Heart right ventricle (tissue), 16 donors: ENCODE measurements around the gene NPPB. TPM values are rescaled to one million over a fixed set of nuclear protein-coding genes. Genes with fewer than 3 reads are reported as not detected.

Experiments
- ATAC-seq, 8 donors: fragments of 200-7000 bp; cut with Tn5 transposase; one replicate each; pipeline ENCODE4 v1.9.1; 2020; ENCODE audit warnings: mild to moderate bottlenecking in 8 of 8, moderate library complexity in 8 of 8, moderate number of reproducible peaks in 1 of 8
- DNase-seq, 2 donors: peaks; one replicate each; pipeline ENCODE4 v3.0.0-alpha.2; 2020
- H3K27ac ChIP-seq, 10 donors: fragments of 200-600 bp; sonication (generic) in 2 of 10; one replicate each; pipeline versions ENCODE4 v1.5.0 to v1.8.0; 2020 to 2022; ENCODE audit warnings: mild to moderate bottlenecking in 3 of 10
- H3K27me3 ChIP-seq, 7 donors: fragments of 200-600 bp; one replicate each; pipeline ENCODE4 v1.8.0; 2021 to 2022; ENCODE audit warnings: mild to moderate bottlenecking in 2 of 7
- H3K36me3 ChIP-seq, 9 donors: fragments of 200-600 bp; sonication (generic) in 1 of 9; one replicate each; pipeline versions ENCODE4 v1.5.0 to v1.8.0; 2020 to 2022; ENCODE audit warnings: mild to moderate bottlenecking in 2 of 9
- H3K4me1 ChIP-seq, 9 donors: fragments of 200-600 bp; sonication (generic) in 1 of 9; one replicate each; pipeline versions ENCODE4 v1.5.0 to v1.8.0; 2020 to 2022; ENCODE audit warnings: mild to moderate bottlenecking in 4 of 9
- H3K4me3 ChIP-seq, 10 donors: fragments of 200-600 bp; sonication (generic) in 2 of 10; one replicate each; pipeline versions ENCODE4 v1.5.0 to v1.8.0; 2020 to 2022; ENCODE audit warnings: mild to moderate bottlenecking in 7 of 10, moderate library complexity in 2 of 10
- H3K9me3 ChIP-seq, 11 donors: fragments of 200-600 bp in 10 of 11; sonication (generic) in 2 of 11; one replicate each; pipeline versions ENCODE4 v1.5.0 to v1.8.0; 2013 to 2022; ENCODE audit warnings: mild to moderate bottlenecking in 2 of 11, control low read depth in 1 of 11, moderate library complexity in 1 of 11
- WGBS, 2 donors: extraction: QIAGEN DNeasy Blood & Tissue Kit; methylation state at CpG; one replicate each; pipeline ENCODE4 v1.1.7; 2013; ENCODE audit warnings: inconsistent platforms in 1 of 2; 5-methylcytosine and 5-hydroxymethylcytosine counted together
- intact Hi-C, 10 donors: fragments of 100-400 bp; cut with DNase I; formaldehyde crosslinking; loops; one replicate each; pipeline versions ENCODE4 v1.11.1 to v1.14.2; 2022
- polyA plus RNA-seq, 2 donors: library from polyadenylated mRNA; stranded (reverse); fragments of 200-250 nt; gene quantifications; one replicate each; pipeline ENCODE4 v1.2.3, GENCODE V29; 2013
- total RNA-seq, 10 donors: library from RNA; stranded (reverse); fragmentation: NEBNext Ultra II Directional in 3 of 10; extraction: Animal tissue kit (Norgen Biotek cat#: 25700) in 3 of 10; gene quantifications; one replicate each; pipeline versions ENCODE4 v1.2.1 to v1.2.4, GENCODE V29; 2021 to 2023
- TF ChIP-seq, protein P1 (sequence below), 9 donors: fragments of 200-600 bp; sonication (generic) in 2 of 9; IDR thresholded peaks; one replicate each; pipeline versions ENCODE4 v1.5.0 to v1.8.0; 2021 to 2022; ENCODE audit warnings: antibody characterized with exemption in 9 of 9, mild to moderate bottlenecking in 5 of 9, moderate library complexity in 1 of 9
- donor health status: Arrhythmogenic right ventricular cardiomyopathy.
- donor health status: ischemic (EF 13 %, LVEDD 7.1; RV severe dilation, severe dysfunction).
- donor health status: healthy with polysubstance abuse.
- donor health status: DM: no; HTN: yes; CAD: no.
- donor health status: DM: no; HTN: no; CAD: no.
- donor health status: ischemic (EF 25% LVEDD 6.9; RV normal size, moderate dysfunction).
- donor health status: ischemic (EF 25% LVEDD 5.7; RV mildly dilated, moderate dysfunction).
- donor health status: healthy.
- donor health status: DM: yes; HTN: yes; CAD: no.
- donor health status: Ischemic cardiomyopathy.
- donor health status: ischemic (EF 35%, LVEDD 5.7; RV mildly dilated, moderate dysfunction).
- donor health status: nonischemic (EF 11% LVEDD 7.7; RV severe dilation, severe dysfunction).
- donor health status: DM: yes; HTN: yes; CAD: no.
- donor health status: PGD.
- donor health status: ischemic (EF 29% LVEDD 5.4; RV normal size, mild dysfunction).
- donor health status: nonischemic (EF 23%, LVEDD 6.1; RV moderate dilation, normal function).

Gene NPPB
- total and polyA plus RNA-seq, 12 donors, result 1.1 to 15,996 (median 291) TPM

DNA sequence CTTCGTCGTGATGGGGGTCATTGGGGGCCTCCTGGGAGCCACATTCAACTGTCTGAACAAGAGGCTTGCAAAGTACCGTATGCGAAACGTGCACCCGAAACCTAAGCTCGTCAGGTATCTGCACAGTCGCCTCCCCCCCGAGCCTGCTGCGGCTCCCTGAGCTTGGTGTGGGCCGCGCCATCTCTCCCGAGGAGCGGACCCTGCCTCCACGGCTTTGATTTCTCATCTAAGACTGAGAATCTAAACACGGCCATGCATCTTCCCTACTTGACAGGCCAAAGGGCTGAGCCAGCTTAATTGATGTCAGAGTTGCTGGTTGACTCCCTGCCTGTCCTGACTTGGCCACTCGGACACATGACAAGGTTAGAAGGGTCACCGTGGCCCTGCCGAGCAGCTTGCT lies 30.2 kb downstream of the NPPB start:
- no peaks in the 10 kb centered on the region for H3K27me3 ChIP-seq

DNA sequence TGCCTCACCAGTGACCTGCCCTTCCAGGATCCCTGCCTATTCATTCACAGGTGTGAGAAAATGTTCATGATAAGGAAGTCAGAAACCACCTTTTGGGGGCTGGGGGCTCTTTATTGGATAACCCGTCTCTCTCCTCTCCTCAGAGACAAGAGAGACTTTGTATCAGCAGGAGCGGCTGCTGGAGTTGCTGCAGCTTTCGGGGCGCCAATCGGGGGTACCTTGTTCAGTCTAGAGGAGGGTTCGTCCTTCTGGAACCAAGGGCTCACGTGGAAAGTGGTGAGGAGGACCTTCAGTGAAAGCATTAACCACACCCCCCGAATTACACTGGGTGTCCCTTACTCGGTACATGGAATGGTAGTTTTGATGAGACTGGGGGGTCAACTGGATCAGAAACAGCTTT lies 31.8 kb downstream of the NPPB start:
- TF ChIP-seq, protein P1, sequence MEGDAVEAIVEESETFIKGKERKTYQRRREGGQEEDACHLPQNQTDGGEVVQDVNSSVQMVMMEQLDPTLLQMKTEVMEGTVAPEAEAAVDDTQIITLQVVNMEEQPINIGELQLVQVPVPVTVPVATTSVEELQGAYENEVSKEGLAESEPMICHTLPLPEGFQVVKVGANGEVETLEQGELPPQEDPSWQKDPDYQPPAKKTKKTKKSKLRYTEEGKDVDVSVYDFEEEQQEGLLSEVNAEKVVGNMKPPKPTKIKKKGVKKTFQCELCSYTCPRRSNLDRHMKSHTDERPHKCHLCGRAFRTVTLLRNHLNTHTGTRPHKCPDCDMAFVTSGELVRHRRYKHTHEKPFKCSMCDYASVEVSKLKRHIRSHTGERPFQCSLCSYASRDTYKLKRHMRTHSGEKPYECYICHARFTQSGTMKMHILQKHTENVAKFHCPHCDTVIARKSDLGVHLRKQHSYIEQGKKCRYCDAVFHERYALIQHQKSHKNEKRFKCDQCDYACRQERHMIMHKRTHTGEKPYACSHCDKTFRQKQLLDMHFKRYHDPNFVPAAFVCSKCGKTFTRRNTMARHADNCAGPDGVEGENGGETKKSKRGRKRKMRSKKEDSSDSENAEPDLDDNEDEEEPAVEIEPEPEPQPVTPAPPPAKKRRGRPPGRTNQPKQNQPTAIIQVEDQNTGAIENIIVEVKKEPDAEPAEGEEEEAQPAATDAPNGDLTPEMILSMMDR (IDR thresholded peaks at IDR 0.05), result no peak
- H3K36me3 ChIP-seq, result peaks cover 0 to 100% (median 85%) of the 10 kb centered on the region in 9 donors
- ATAC-seq (no peak), DNase-seq (no peak)
- H3K4me3 ChIP-seq, result no peak overlapping the region
- H3K9me3 ChIP-seq, result no peaks in the 10 kb centered on the region
- peaks cover 0 to 6% (median 0%) of the 10 kb centered on the region in 9 donors for H3K4me1 ChIP-seq
- intact Hi-C loops, result no loop called here
- H3K27ac ChIP-seq, result no peak overlapping the region
- WGBS, 2 donors, result 93 to 97% methylated on average over 9 of the region's 9 CpGs
- no peaks in the 10 kb centered on the region for H3K27me3 ChIP-seq

More for the DNA sequence above, 30.2 kb downstream of the NPPB start:
- Histone ChIP-seq H3K27ac (no peak overlapping the region), H3K4me1 (no peaks in the 10 kb centered on the region), H3K36me3 (peaks cover 0 to 100% (median 86%) of the 10 kb centered on the region in 9 donors), H3K4me3 (no peak overlapping the region), H3K9me3 (no peaks in the 10 kb centered on the region)
- intact Hi-C loops, result no loop called here
- no peak for ATAC-seq
- TF ChIP-seq, protein P1 (IDR thresholded peaks at IDR 0.05), result no peak
- 92 to 93% methylated on average over 19 of the region's 19 CpGs for WGBS, 2 donors
- no peak for DNase-seq

GRCh38 chr1:11825131-11825530 lies 33.6 kb downstream of the NPPB start:
- DNase-seq (no peak), ATAC-seq (no peak)
- H3K27ac ChIP-seq, result no peak overlapping the region
- peaks cover 0 to 15% (median 0%) of the 10 kb centered on the region in 9 donors for H3K4me1 ChIP-seq
- H3K9me3 ChIP-seq, result no peaks in the 10 kb centered on the region
- intact Hi-C loops, result no loop called here
- no peak overlapping the region for H3K4me3 ChIP-seq
- peaks cover 0 to 100% (median 72%) of the 10 kb centered on the region in 9 donors for H3K36me3 ChIP-seq
- H3K27me3 ChIP-seq, result no peaks in the 10 kb centered on the region
- TF ChIP-seq, protein P1 (IDR thresholded peaks at IDR 0.05), result no peak
- 93 to 96% methylated on average over 7 of the region's 7 CpGs for WGBS, 2 donors

- DNase-seq, result no peak
- intact Hi-C loops, result no loop called here
- peak in 1 of 8 donors; percentile 24 for ATAC-seq
- Histone ChIP-seq H3K27ac (no peak overlapping the region), H3K36me3 (peaks cover 0 to 100% (median 75%) of the 10 kb centered on the region in 9 donors), H3K4me3 (no peak overlapping the region), H3K27me3 (no peaks in the 10 kb centered on the region), H3K4me1 (peaks cover 0 to 15% (median 0%) of the 10 kb centered on the region in 9 donors), H3K9me3 (no peaks in the 10 kb centered on the region)
- TF ChIP-seq, protein P1 (IDR thresholded peaks at IDR 0.05), result no peak
- WGBS, 2 donors, result 93 to 94% methylated on average over 17 of the region's 17 CpGs
Measured at GRCh38 chr1:11823366-11824137, 35.2 kb downstream of the NPPB start.
